Retina (tissue), 1 donor: ENCODE data around the gene CCDC43.
A peak's percentile ranks its signal among the peaks of the same experiment; 100 is the strongest.
"Not testable (repeated sequence)": the region's sequence is repeated elsewhere in the genome, so short reads cannot be mapped to it uniquely, and the experiment has no call there.

ENCODE experiments used
- DNase-seq: peaks from one replicate; pipeline ENCODE4 v3.0.0-alpha.2; 2016

The CCDC43 gene, protein sequence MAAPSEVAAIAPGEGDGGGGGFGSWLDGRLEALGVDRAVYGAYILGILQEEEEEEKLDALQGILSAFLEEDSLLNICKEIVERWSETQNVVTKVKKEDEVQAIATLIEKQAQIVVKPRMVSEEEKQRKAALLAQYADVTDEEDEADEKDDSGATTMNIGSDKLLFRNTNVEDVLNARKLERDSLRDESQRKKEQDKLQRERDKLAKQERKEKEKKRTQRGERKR

DNA sequence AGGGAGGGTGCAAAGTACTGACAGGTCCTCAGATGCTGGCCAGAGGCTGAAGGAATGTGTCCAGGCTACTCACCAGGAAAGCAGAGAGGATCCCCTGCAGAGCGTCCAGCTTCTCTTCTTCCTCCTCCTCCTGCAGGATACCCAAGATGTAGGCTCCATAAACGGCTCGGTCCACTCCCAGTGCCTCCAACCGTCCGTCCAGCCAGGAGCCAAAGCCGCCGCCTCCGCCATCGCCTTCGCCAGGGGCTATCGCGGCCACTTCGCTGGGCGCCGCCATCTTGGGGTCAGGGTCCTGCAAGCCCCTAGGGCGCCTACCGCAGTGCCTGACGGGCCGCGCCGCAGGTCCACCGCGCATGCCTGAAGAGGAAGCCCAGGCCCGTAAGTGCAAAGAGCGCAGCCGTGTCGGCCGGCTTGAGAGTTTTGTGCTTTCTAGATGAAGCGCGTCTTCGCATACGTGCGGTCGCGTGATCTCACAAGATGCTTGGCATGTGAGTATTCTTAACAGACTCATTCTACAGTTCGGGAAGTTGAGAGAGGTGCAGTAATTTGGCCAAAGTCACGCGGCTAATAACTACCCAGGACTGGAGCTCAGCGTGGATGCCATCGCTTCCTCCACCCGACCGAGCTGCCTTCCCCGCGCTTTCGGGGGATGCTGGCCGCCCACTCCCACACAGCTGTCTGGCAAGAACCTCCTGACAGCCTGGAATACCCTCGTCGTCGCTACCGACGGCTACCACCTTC, at the start of gene CCDC43:
Gene CCDC43, minus strand, starts transcription at position 300 of the 741 bp plus-strand sequence. Its CDS starts 23 bp downstream, at position 277.
- peak; percentile 97 for DNase-seq

DNA sequence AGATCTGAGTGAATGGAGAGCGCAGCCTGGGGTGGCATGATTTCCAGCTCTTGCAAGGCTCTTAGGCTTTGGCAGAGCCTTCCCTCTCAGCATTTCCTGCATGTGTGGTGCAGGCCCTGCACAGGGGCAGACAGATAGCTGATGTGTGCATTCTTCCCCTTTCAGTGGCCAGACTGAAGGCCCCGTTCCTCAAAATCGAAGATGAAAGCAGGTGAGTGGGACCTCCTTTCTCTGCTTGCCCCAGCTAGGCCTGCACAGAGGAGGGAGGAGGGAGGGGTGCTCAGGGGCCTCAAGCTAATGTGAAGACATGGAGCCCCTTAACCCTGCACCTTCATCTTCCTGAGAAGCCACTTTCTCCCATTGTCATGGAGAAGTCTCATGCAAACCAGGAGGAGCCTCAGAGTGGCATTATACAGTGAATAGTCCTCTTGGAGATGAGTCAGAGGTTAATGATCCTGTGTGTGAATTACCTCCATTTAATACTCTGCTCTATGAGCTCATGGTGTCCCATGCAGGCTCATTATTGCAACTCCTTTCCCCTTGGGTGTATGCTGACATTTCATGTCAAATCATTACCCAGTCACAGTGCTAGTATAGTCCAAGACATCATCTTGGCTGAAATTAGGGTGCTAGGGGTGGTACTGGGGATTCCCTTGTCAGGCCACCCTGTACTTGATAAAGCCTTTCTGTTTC, 48.8 kb upstream of the CCDC43 start:
- DNase-seq, result no peak

- no peak for DNase-seq
These were observed 47.1 kb upstream of the CCDC43 start for GRCh38 chr17:44736551-44737240.

DNA sequence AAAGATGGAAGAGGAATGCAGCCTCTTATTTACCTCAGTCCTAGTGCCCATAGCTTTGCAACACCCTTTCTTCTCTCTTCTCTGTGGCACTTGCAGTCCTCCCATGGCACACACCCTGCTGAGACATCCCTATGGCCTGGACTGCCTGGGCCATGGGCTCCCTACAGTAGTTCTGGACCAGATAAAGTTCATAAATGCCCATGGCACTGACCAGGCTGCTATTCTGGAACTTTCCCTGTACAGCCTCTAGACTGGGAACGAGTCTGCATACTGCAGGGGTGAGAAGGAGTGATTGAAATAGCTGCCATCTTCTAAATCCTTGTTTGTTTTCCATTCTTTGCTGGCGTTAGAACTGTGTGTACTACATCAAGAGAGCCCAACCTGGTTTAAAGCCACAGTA, 44.7 kb upstream of the CCDC43 start:
- no peak for DNase-seq

DNA sequence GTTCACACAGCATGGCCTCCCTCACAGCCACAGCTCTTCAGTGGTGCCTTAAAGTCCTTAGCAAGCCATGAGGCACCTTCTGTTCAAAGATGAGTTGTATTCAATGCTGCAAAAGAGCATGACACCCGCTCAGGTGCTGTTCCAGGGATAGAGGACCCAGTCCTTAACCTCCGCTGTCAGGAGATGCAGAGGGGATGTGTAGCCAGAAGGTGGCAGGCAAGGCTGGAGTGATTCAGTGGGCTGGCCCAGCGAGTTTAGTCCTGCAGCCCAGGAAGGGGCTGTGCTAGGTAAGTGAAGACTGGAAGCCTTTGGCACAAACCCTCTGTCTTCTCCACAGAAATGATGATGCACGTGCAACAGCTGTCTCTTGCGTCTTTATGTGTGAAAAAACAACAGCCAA, 44.2 kb upstream of the CCDC43 start:
- DNase-seq, result no peak

- DNase-seq, result not testable (repeated sequence)
These were observed 36.5 kb upstream of the CCDC43 start for GRCh38 chr17:44726121-44726520.

GRCh38 chr17:44722254-44722653, 32.7 kb upstream of the CCDC43 start:
- DNase-seq, result no peak

- DNase-seq, result no peak
These were observed 29.9 kb upstream of the CCDC43 start for GRCh38 chr17:44719444-44719843.

GRCh38 chr17:44708401-44709263, 19.1 kb upstream of the CCDC43 start, which contains the start of gene DBF4B:
Gene DBF4B (plus strand): TSS chr17:44708665. CDS start chr17:44708821, 156 bp downstream.
- peak; percentile 98 for DNase-seq

- DNase-seq, result no peak
These were observed 18.3 kb upstream of the CCDC43 start for GRCh38 chr17:44707755-44708400.

- DNase-seq, result not testable (repeated sequence)
These were observed 10.7 kb upstream of the CCDC43 start for GRCh38 chr17:44700288-44700687.

DNA sequence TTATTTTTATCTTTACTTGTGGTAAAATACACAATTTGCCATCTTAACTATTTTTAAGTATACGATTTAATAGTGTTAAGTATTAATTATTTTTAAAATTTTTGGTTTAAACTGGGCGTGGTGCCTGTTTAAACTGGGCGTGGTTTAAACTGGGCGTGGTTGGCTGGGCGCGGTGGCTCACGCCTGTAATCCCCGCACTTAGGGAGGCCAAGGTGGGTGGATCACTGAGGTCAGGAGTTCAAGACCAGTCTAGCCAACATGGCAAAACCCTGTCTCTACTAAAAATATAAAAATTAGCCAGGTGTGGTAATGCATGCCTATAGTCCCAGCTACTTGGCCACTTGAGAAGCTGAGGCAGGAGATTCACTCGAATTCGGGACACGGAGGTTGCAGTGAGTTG, 4.0 kb upstream of the CCDC43 start:
- DNase-seq, result no peak

GRCh38 chr17:44690746-44691306, 1.2 kb upstream of the CCDC43 start:
- not testable (repeated sequence) for DNase-seq

DNA sequence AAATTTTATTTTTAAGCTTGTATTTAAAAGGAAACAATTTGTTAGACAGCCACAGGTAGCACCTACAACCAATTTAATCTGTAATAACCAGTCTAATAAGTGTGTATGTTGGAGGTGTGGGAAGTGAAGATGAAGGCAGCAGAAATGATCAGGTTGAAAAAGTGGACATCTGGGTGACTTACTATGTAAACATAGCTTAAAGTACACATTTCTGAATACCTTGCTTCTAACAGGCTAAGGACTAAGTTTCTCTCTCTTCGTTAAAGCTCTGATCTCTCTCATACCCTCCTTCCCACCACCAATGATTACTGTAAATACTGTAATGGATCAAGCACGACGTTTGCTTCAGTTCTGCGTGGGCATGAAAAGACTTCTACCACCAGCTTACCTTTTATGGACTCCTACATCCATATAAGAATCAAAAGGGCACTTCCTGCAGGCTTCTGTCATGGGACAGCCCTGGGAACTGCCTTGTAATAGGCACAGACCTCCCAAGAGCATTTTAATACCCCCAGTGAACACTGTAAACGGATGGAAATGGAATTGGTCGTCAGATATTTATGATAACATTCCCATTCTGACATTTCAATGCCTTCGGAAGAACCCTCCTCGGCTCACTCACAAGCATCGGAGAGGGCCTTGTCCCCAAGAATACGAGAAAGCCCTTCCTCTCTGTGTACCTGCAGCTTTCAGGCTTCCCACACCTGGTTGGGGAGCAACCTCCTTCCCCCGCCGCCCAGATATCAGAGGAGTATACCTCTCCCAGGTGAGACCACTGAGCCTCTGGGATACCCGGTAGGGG, 700 bp downstream of the CCDC43 start:
- DNase-seq, result no peak

DNA sequence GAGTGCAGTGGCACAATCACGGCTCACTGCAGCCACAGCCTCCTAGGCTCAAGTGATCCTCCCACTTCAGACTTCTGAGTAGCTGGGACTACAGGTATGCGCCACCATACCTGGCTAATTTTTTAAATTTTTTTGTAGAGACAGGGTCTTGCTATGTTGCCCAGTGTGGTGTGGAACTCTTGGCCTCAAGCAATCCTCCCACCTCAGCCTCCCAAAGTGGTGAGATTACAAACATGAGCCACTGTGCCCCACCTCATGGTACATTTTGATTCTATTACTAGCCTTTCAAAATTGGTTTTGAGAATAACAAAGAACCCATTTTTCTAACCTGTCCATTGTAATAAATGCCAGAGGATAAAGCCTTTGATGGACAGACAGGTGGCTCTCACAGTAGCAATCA, 1.4 kb downstream of the CCDC43 start:
- no peak for DNase-seq

DNA sequence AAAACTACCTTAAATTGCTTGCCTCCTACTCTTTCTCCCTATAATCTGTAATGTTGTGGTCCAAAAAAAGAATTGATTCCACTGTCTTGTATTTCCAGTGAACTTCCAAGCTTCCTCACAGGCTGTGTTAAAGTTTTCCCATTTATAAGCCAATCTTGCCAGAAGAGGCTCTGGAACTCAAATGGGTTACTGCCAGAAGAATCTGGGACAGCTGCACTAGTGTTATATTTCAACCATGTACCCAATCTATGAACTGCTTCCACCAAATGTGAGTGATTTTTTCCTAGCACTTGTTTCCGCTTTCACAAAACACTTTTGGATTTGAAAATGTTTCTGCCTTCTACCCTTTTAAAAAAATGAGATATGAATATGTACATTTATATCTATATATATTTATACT, 1.8 kb downstream of the CCDC43 start:
- DNase-seq, result no peak

GRCh38 chr17:44683303-44683702, 6.3 kb downstream of the CCDC43 start:
- DNase-seq, result not testable (repeated sequence)

- DNase-seq, result no peak
These were observed 12.4 kb downstream of the CCDC43 start for GRCh38 chr17:44677136-44677535.

- no peak for DNase-seq
These were observed 15.7 kb downstream of the CCDC43 start for GRCh38 chr17:44673893-44674292.

DNA sequence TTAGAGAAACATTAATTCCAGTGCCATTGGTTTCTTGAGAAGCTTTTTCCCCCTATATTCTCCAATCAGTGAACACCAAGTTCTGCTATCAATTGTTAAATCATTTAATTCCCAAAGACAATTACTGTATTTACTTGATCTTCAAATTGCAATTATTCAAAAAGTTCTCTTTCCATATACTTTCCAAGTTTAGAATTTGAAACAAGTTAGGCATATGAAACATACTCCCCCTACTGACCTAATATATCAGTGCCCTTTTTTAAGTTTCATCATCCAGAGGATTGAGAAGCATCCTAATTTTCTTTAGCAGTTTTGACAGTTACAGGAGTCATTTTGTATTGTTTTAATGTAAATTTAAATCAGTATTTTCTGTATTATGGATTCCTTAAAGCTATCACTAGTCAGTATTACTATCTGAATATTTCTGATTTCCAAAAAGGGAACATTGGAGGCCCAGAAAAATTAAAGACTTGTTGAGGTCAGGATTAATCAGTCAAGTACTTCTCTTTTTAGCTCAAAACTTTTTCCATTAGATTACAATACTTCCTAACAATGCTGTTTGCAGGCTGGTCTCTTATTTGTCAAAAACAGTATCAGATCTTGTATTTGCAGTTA, 17.0 kb downstream of the CCDC43 start:
- no peak for DNase-seq
